Astrocyte (in vitro differentiated cells and primary cell): ENCODE measurements around the gene THYN1.

Experiments
- CTCF ChIP-seq: IDR thresholded peaks from 2 replicates; pipeline ENCODE4 v1.5.1; 2011; ENCODE audit warnings: low read depth, mild to moderate bottlenecking, inconsistent platforms, low read length, moderate library complexity; ENCODE audit not compliant: insufficient read depth
- EZH2 ChIP-seq: IDR thresholded peaks from 2 replicates; pipeline ENCODE4 v1.6.1; 2012; ENCODE audit warnings: mild to moderate bottlenecking, low read length, inconsistent platforms; ENCODE audit not compliant: insufficient read depth

GRCh38 chr11:134276396-134277182 lies 23.4 kb upstream of the THYN1 start:
- TF ChIP-seq CTCF, result no peak
- TF ChIP-seq EZH2, result peak; percentile 95
